Embryonic facial prominence (tissue), 1 donor: Measurements from ENCODE around the gene IRF4.
A peak's percentile ranks its signal among the peaks of the same experiment; 100 is the strongest.
"Not testable (repeated sequence)": the region's sequence is repeated elsewhere in the genome, so short reads cannot be mapped to it uniquely, and the experiment has no call there.

Source experiments
- DNase-seq: peaks from one replicate; pipeline ENCODE4 v3.0.0-alpha.2; 2016; ENCODE audit errors: extremely low spot score

The IRF4 gene

GRCh38 chr6:421211-421610, 29.7 kb downstream of the IRF4 start:
- DNase-seq, result no peak

- no peak for DNase-seq
Measured at GRCh38 chr6:422433-423054, 31.0 kb downstream of the IRF4 start.

GRCh38 chr6:423055-423798, 31.7 kb downstream of the IRF4 start:
- no peak for DNase-seq

GRCh38 chr6:423799-424345, 32.3 kb downstream of the IRF4 start:
- no peak for DNase-seq

GRCh38 chr6:424741-425417, 33.3 kb downstream of the IRF4 start:
- no peak for DNase-seq

GRCh38 chr6:425418-425788, 33.9 kb downstream of the IRF4 start:
- DNase-seq, result not testable (repeated sequence)

- DNase-seq, result not testable (repeated sequence)
Measured at GRCh38 chr6:426198-426738, 34.7 kb downstream of the IRF4 start.

GRCh38 chr6:428047-428603, 36.6 kb downstream of the IRF4 start:
- no peak for DNase-seq

- no peak for DNase-seq
Measured at GRCh38 chr6:429515-430121, 38.1 kb downstream of the IRF4 start.

- DNase-seq, result no peak
Measured at GRCh38 chr6:431504-431903, 40.0 kb downstream of the IRF4 start.

GRCh38 chr6:431986-432385, 40.4 kb downstream of the IRF4 start:
- no peak for DNase-seq

GRCh38 chr6:434051-434705, 42.6 kb downstream of the IRF4 start:
- DNase-seq, result no peak

- no peak for DNase-seq
Measured at GRCh38 chr6:435441-436307, 44.1 kb downstream of the IRF4 start.

GRCh38 chr6:436308-437036, 44.9 kb downstream of the IRF4 start:
- DNase-seq, result peak; percentile 8

GRCh38 chr6:437037-437392, 45.5 kb downstream of the IRF4 start:
- DNase-seq, result no peak

- no peak for DNase-seq
Measured at GRCh38 chr6:438634-439170, 47.1 kb downstream of the IRF4 start.

- no peak for DNase-seq
Measured at GRCh38 chr6:439641-440167, 48.2 kb downstream of the IRF4 start.

GRCh38 chr6:441126-441920, 49.8 kb downstream of the IRF4 start:
- no peak for DNase-seq
